Fibroblast of peridontal ligament (primary cell): ENCODE data around the gene PAPPA2.
"Not testable (repeated sequence)": the region's sequence is repeated elsewhere in the genome, so short reads cannot be mapped to it uniquely, and the experiment has no call there.

Experiments used
- DNase-seq: peaks from one replicate; pipeline ENCODE4 v3.0.0-alpha.2; 2010; ENCODE audit errors: extremely low read depth

The PAPPA2 gene, protein sequence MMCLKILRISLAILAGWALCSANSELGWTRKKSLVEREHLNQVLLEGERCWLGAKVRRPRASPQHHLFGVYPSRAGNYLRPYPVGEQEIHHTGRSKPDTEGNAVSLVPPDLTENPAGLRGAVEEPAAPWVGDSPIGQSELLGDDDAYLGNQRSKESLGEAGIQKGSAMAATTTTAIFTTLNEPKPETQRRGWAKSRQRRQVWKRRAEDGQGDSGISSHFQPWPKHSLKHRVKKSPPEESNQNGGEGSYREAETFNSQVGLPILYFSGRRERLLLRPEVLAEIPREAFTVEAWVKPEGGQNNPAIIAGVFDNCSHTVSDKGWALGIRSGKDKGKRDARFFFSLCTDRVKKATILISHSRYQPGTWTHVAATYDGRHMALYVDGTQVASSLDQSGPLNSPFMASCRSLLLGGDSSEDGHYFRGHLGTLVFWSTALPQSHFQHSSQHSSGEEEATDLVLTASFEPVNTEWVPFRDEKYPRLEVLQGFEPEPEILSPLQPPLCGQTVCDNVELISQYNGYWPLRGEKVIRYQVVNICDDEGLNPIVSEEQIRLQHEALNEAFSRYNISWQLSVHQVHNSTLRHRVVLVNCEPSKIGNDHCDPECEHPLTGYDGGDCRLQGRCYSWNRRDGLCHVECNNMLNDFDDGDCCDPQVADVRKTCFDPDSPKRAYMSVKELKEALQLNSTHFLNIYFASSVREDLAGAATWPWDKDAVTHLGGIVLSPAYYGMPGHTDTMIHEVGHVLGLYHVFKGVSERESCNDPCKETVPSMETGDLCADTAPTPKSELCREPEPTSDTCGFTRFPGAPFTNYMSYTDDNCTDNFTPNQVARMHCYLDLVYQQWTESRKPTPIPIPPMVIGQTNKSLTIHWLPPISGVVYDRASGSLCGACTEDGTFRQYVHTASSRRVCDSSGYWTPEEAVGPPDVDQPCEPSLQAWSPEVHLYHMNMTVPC (N-terminal part only)

DNA sequence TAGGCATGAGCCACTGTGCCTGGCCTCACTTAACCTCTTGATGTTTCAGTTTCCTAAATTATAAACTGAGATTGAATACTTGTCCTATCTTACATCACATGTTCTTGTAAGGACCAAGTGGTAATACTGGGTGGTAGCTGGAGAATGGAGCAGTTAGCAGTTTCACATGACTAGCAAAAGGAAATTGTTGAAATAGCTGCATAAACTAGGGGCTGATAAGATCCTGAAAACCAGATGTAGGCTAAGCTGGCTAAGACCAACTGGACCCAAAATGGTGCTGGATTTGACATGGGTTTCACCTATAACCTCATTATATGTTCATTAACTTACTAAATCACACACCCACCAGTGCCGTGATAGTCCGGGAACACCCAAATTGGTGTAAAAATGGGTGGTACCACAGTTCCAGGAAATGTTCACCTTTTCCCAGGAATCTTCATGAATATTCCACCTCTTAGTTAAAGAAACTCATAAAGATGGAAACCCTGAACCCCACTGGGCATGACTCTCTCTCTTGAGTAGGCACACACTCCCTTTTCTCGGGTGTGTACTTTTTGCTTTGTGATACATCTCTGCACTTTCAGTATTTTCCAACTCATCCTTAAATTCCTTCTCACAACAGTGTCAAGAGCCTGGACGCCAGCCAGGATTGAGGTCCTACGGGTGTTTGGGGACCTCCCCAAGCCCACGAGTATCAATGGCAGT, at the start of gene PAPPA2:
Gene PAPPA2 (plus strand): TSS at position 502 of the 705 bp plus-strand sequence. CDS start 93,148 bp downstream, outside the sequence.
- no peak for DNase-seq

DNA sequence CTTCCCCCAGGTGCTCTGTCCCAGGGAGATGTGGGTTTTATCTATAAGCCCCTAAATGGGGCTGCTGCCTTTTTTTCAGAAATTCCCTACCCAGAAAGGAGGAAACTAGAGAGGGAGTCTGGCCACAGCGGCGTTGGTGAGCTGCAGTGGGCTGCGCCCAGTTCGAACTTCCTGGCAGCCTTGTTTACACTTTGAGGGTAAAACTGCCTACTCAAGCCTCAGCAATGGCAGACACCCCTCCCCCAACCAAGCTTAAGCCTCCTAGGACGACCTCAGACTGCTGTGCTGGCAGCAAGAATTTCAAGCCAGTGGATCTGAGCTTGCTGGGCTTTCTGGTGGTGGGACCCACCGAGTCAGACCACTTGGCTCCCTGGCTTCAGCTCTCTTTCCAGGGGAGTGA, 46.2 kb upstream of the PAPPA2 start:
- DNase-seq: no peak

DNA sequence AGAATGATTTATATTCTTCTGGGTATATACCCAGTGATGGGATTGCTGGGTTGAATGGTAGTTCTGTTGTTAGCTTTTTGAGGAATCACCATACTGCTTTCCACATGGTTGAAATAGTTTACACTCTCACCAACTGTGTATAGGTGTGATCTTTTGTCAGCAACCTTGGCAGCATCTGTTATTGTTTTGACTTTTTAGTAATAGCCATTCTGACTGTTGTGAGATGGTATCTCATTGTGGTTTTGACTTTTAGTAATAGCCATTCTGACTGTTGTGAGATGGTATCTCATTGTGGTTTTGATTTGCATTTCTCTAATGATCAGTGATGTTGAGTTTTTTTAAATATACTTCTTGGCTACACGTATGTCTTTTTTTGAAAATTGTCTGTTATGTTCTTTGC, 43.4 kb upstream of the PAPPA2 start:
- DNase-seq: not testable (repeated sequence)

DNA sequence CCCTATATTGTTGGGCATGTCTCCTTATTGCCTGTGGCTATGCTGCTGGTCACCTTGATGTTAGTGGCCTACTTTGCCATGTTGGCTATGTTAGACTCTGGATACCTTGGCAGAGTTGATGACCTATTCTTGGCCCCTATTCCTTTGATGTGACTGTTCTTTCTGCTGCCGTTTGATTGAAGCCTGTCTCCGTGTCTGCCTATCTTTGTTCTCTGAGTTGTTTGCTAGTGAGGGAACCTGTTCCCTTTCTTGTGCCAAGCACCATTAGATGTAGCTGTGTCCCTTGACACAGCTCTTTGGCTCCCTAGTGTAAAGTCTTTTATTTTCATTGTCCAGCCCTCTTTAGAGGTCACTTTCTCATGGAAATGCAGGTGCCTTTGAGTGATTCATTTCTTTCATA, 28.7 kb upstream of the PAPPA2 start:
- DNase-seq: no peak

DNA sequence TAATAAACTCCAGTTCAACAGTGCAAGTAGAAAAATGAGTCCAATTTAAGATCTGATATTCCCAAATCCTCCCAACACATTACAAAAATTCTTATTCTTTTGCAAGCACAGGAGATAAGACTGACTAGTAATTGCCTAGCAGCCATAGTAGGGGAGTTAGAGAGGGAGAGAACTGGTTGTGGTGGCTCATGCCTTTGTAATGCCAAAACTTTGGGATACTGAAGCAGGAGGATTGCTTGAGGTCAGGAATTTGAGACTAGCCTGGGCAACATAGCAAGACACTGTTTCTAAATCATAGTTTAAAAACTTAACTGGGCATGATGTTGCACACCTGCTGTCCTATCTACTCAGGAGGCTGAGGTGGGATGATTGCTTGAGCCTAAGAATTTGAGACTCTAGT, 26.7 kb upstream of the PAPPA2 start:
- DNase-seq: no peak

DNA sequence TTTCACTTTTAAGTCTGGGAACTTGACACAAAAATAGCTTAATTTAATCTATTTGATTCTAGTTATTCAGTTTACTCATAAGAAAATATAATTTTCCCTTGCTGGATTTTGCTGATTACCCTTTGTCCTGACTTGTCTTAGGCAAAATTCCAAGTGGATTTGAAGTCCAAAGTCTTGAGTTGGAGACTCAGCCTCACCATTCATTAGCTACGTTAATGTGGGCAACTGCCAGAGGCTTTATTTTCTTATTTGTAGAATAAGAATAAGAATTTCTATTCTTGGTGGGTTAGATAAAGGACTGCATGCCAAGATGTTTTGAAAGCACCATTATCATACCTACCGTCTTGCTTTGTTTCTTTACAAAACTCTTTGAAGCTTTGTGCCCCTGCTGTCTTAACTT, 22.8 kb upstream of the PAPPA2 start:
- DNase-seq: no peak

DNA sequence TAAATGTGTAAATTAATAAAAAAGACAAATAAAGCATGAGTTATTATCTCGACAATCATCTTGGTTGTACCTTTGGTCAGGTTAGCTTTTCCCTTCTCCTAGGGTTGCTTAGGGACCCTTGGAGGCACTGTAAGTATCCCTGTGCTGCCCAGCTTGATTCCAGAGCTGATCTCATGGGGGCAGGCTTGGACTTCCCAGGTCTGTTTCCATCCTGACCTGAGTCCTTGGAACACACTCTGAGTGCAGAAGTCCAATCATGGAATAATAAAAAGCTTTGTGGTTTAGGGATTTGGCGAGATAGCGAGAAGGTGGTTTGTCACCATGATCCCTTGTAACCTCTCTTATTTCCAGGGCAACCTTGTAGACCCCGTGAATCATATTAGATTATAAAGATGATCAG, 18.7 kb upstream of the PAPPA2 start:
- no peak for DNase-seq

DNA sequence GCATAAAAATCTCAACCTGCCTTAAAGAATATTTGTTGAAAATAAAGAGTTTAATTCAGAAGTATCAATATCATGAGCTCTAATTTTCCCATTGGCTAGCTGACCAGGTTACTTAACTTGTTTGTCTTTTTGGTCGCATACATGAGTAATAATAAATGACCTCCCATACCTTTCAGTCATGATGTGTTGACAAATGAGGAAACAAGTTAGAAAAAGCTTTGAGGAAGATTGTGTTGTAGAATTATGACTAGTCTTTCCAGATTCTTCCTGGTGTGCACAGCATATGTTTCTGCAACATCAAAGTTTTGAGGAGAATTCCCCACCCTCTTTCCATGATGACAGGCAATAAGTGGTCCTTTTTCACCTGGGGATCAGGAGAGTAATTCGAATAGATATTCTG, 17.6 kb upstream of the PAPPA2 start:
- no peak for DNase-seq

DNA sequence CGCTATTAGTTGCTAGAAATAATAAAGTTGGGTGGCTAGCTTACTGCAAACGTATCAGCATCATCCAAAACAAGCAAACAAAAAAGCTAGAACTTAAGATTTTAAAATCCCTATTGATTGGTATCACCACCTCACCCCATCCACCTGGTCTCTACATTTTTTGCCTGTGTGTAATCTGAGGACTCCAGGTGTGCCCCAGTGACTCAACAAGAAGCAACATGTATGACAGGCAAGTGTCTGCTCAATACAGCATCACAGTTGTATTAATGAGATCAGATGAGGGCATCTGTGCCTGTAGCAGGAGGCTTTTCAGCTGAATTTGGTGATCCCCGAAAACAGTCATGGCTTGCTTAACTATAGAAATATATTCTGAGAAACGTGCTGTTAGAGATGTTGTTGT, 14.6 kb upstream of the PAPPA2 start:
- no peak for DNase-seq

DNA sequence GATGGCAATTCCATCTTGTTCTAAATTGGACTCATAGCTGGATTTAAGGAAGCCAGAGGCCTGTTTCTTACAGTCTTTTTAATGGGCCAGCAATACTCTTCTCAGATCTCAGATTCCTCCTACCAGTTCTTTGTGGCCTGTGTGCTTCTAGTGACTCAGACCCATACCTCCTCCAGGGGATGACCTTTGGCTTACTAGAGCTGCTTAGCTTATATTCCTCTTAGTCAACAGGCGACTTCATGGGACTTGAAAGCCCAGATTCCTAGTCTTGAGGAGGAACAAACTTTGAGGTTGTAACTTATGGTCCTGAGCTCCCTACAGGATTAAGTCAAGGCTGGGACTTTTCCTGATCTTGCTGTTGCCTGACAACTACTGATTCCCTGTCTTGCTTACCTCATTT, 12.4 kb upstream of the PAPPA2 start:
- DNase-seq: no peak

DNA sequence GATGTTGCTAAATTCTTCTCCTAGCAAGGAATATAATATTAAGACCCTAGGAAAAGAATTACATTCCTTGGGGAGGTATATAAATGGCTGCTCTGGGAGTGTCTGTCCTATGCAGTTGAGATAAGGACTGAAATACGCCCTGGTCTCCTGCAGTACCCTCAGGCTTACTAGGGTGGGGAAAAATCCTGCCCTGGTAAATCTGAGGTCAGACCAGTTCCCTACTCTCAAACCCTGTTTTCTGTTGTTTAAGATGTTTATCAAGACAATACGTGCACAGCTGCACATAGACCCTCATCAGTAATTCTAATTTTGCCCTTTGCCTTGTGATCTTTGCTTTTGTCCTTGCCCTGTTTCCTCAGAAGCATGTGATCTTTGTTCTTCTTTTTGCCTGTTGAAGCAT, 11.2 kb upstream of the PAPPA2 start:
- DNase-seq: not testable (repeated sequence)

DNA sequence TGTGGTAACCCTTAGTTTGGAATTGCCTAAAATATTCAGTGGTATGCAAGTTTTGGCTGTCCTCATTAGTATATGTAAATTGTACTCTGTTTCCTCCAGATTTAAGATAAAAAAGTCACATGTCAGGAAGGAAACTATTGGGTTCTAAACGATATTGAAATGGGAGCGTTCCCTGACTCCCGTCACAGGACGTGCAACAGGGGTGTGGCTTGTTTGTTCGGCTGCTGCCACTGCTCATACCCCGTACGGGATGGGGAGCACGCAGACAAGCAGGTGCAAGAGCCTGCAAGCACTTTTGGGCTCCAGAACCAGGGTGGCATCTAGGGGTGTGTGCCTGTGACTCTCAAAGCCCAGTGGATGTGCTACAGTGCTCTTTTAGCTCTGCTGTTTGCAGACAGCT, 6.2 kb upstream of the PAPPA2 start:
- no peak for DNase-seq

DNA sequence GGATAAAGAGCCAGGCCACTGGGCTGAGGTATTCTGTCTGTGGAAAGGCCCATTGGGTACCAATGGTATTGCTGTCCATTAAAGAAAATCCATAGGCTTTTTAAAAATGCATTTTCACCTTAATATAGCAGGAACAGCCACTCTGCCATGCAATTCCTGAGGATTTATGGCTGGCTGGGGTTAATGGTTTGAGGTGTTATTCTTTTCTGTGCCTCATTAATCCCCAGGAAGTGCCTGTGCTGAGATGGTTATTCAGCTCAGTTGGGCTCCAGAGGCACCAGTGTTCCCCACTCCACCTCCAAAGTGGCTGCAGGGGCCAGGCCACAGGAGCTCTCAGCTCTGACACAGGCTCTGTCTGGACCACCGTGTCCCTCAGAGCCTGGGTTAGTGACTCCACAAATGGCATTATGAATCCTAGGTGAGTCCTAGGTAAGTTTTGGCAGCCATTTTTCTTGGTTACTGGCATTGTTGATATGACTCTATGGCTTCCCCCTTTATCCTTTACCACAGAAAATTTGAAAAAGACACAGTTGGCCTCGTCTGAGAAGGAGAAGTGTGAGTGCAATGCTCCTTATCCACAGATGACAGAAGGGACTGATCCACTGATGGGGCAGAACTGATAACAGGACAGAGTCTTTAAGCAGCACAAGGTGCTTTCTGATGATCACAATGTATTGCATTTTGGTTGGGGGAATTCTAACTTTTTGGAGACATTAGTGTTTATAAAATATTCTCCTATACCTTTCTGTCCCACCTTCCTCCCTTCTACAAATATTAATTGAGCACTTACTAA, 2.2 kb upstream of the PAPPA2 start:
- DNase-seq: no peak

DNA sequence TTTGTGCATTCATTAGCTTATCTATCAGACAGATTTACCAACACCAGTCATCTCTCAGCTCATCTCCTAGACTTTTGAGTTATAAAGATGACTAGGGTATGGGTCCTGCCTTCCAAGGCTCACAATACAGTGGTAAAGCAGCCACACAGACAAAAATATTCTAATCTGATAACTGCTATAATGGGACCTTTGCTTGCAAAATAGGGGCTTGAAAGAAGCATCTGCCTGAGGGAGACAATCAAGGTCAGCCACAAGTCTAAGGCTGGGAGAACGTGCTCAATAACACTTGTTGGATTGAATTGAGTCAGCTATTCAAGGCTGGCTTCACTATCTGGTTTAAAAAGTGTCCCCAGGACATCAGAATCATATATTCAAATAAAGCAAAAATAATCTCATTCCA, 1.4 kb upstream of the PAPPA2 start:
- no peak for DNase-seq

DNA sequence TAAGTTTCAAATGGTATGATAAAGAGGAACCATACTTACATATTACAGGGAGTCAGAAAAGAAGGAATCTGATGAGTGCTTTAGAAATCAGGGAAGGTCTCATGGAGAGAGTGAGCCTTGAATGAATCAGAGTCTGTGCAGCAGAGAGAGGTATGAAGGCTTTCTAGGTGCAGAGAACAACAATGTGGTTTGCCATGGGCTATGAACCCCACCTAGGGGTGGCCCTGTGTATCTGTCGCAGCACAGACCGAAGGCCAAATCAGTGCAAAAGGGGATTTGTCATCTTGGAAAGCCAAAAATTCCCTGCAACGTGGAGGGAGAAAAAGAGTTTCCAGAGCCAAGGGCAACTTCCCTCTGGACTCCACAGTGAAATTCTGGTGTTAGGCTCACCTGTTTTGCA, 3.5 kb downstream of the PAPPA2 start:
- DNase-seq: no peak

DNA sequence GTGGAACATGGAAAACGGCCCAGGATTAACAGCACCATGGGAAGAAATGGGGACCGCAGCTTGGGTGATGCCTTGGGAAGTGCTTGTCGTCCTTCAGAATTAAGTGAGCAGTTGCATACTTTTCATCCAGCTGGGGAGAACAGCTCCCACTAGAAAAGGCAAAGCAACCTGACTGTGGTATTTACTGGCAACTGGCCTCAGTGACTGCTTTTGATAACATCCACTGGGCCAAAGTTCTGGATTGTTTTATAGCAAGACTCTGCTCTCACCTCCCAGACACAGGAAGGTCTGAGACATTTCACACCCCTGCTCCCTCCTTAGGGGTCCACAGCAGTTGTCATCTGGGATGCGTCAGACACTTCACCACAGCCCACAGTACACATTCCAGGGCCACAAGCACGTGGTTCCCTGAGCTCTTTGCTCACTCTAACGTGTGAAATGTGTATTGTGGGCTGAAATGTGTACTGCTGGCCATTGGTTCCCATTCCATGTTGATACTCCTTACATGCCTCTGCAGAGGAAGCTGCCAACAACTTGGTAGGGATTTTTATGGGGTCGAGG, 6.6 kb downstream of the PAPPA2 start:
- DNase-seq: no peak

DNA sequence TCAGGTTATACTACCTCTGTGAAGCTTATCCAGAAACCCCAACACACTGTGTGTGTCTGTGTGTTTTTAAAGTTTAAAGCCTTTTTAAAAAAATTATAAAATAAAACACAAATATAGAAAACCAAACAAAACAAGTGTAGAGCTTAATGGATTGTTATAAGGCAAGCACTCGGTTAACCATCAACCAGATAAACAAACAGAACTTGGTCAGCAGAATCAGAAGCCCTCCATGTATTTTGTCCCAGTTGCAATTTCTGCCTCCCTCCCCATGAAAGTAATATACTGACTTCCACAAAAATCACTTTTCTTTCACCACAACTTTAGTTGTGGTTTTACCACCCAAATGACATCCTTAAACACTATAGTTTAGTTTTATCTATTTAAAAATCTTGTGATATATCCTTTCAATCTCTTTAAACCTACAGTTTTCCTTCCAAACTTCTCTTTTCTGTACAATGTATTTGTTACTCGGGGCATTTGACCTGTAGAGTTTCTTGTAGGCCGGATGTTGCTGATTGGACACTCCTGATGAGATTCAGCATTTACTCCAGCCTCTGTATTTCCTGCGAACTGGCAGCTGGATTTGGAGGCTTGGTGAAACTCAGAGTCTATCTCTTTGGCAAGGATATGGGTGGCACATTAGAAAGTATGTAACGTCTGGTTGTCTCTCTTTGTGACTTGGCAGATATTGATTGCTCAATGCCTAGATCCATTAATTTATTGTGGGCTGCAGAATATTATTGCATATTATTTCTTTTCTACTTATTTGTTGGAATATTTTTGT, 8.6 kb downstream of the PAPPA2 start:
- DNase-seq: no peak

DNA sequence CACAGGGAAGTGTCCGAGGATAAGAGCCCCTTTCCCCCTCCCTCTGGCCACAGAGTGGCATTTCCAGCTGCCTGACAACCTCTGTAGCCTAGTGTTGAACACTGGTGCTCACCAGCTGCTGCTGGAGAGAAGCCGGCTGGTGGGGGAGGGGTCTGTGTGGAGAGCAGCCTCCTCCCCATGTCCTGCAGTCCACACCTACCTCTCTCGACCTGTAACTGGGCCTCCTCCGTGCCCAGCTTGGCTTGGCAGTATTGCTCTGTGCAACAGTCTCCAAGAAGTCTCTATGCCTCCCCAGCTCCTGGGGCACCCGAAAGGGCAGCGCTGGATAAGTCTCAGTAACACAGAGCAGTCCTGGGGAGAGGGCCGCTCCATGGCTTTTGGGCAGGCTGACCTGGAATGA, 17.0 kb downstream of the PAPPA2 start:
- DNase-seq: no peak

DNA sequence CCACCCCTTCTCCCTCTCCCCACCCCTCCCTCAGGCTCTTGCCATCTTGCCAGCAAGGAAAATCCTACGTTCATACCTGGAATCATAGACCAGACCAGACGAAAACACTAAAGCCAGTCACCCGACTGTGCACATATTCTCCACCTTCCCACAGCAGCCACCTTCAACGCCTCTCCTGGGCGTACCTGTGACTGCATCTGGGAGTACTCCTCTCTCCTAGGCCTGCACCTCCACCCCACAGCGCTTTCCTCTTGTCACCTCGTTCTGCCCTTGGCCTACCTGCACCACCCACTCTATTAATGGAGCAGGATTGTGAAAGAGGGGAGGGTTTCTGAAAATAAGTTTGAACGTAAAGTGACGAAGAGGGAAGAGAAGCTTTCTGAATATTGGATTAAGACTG, 17.8 kb downstream of the PAPPA2 start:
- DNase-seq: no peak

DNA sequence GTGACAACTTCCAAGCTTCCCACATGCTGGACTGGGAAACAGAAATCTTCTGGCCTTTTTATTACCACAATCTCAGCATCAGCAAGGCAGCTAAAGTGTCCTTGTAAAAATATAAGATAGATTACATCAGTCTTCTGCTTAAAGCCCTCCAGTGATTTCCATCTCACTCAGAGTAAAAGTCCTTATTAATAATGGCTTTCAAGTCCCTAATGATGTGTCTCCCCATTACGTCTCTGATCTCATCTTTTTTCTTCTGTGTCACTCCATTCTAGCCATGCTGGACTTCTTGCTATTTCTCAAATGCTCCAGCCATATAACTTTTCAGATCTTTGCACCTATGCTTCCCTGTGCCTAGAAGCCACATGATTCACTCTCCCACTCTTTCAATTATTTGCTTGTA, 22.1 kb downstream of the PAPPA2 start:
- DNase-seq: no peak
